COLO668 (cell line): ENCODE measurements around the gene CLNK.

Source experiments
- DNase-seq: peaks from one replicate; lab custom pipeline; 2025; ENCODE audit not compliant: unreplicated experiment; lab: John Stamatoyannopoulos, UW

CLNK gene

GRCh38 chr4:10684631-10685030 is at the start of gene CLNK:
TSS of gene CLNK (minus strand) at chr4:10684768. CDS start at chr4:10667869, 16,899 bp downstream.
- DNase-seq: no peak

GRCh38 chr4:10733481-10734062 is 49.0 kb upstream of the CLNK start:
- no peak for DNase-seq

DNA sequence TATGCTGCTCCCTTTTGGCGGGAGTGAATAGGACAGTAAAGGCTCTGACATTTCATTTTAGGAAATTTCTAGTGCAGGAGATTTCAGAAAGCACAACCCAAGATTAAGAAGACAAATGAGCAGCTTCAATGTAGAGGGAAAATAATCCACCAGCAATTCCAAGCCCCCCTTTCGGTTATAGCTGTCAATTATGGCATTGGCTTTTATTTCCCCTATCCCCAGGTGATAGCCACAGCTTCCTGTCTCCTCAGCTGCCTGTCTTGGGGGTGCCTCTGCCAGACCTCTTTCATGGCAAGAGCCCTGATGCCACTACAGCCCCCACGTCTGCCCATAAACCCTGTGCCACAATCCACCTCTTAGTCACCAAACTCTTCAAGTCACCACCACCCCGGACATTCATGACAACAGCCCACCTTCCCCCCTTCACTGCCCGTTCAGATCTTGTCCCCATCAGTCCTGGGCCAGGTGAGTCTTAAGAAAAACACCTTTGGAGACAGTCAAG is 48.4 kb upstream of the CLNK start:
- no peak for DNase-seq

DNA sequence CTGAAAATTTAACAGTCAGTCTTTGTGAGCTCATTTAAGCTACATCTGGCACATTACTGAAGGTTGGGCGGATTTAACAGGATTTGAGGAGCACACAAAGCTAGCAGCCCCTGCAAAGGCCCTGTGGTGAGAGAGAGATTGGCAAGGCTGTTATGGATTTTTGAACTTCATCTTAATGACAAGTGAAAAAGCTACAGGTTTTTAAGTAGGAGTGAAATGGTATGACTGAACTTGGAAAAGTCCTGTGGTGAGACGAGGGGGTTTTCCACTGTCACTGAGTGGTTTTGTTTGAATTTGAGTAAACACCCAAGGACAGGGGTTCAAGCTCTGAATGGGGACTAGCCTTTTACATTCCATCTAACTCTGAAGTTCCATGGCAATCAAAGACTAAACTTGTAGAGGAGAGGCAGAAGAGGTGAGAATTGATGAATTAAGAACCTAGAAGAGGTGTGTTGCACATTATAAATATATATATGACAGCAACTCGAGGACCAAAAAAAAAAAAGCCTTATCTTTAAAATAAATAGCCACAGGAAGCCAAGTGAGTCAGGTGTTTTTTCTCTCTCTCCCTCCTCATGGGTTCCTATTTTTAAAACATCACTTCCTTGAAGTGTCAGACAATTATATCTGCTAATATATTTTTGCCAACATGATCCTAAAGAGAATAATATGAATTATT is 47.8 kb upstream of the CLNK start:
- DNase-seq: no peak

GRCh38 chr4:10731690-10732089 is 47.1 kb upstream of the CLNK start:
- no peak for DNase-seq

GRCh38 chr4:10731162-10731561 is 46.6 kb upstream of the CLNK start:
- no peak for DNase-seq

GRCh38 chr4:10730590-10730989 is 46.0 kb upstream of the CLNK start:
- DNase-seq: no peak

DNA sequence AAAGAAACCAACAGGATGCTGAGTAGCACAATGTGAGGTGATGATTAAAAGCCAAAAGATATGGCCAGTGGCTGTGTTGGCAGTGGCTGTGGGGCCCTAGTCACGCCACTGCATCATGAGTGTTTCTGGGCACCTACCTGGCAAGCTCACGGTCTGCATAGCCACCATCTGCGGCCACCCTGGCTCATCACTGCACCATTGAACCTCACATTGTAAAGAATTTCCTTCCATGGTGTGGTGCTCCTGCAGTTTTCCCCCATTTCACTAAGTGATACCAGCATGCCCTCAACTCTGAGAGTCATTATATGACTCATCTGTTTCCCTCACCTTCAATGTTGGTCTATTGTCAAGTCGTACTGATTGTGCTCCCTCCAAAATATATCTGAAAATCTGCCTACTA is 45.5 kb upstream of the CLNK start:
- DNase-seq: no peak

GRCh38 chr4:10729366-10729765 is 44.8 kb upstream of the CLNK start:
- DNase-seq: no peak

- DNase-seq: no peak
These were observed 43.4 kb upstream of the CLNK start for GRCh38 chr4:10728016-10728415.

DNA sequence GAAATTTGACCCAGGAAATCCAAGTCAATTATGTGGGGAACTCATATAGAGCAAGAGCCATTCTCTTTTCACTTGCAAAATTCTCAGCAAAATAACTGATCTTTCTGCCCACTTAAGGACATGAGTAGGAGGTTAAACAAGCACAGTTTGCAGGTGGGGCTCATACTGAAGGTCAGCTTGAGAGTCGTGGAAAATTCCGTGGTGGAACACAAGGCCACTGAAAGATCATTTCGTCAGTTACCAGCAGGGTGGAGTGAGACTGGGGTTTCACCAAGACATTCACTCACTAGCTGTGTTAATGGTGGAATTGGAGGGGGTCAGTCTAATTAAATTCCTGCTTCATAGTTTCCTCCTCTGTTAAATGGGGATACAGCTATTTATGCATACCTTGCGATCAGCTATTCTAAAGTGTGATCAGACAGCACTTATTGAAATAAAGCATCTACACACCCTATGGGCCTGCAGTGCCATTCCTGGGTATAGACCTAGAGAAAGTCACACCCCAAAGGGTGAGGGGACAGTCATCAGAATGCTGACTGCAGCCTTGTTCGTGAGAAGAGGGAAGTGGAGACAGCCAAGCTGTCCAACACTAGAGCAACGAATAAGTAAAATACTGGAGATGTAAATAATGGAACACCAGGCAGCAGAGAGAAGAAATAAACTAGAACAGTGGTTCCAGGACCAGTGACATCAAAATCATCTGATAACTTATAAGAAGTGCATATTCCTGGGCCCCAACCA is 42.7 kb upstream of the CLNK start:
- DNase-seq: no peak

- no peak for DNase-seq
These were observed 38.4 kb upstream of the CLNK start for GRCh38 chr4:10722957-10723356.

GRCh38 chr4:10721616-10722015 is 37.0 kb upstream of the CLNK start:
- no peak for DNase-seq

DNA sequence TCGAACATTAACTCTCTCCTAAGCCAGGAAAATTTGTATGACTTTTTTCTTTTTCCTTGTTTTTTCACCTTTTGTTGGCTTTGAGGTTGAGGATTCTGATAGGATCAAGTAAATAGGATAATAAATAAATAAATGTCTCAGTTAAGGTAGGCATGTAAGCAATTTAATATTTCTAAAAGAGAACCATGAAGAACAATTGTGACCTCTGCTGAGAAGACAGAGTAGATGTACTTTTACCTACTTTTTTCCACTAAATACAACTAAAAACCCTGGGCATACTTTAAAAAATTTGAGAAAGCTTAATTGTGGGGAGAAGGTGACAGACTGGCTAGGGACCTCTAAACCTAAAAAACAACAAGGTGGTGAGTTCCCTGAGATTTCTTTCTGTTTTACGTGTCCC is 31.6 kb upstream of the CLNK start:
- no peak for DNase-seq

GRCh38 chr4:10715696-10716095 is 31.1 kb upstream of the CLNK start:
- no peak for DNase-seq

DNA sequence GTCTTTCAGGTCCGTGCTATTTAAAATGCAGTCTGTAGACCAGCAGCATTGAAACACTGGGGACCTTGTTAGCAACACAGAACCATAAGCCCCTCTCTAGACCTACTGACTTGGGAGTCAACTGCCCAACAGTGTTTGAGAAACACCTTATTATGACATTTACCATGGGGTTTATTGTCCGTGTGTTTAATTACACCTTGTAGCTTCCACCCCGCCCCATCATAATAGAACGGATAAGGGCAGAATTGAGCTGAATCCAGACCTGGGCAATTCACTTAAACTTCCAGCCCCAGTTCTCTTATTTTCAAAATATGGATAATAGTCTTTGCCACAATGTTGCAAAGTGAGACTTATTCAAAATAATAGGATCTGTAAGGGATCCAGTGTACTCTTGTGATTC is 30.6 kb upstream of the CLNK start:
- no peak for DNase-seq

DNA sequence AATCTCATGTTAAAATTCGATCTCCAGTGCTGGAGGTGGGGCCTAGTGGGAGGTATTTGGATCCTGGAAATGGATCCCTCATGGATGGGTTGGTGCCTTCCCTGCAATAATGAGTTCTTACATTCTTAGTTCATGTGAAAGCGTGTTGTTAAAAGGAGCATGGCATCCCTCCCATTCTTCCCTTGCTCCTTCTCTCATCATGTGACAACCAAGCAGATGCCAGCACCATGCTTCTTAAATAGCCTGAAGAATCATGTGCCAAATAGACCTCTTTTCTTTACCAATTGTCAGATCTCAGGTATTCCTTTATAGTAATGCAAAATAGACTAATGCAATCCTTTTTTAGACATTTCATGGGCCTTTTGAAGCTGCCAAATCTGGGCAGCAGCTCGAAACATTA is 29.0 kb upstream of the CLNK start:
- DNase-seq: no peak

- DNase-seq: no peak
These were observed 21.7 kb upstream of the CLNK start for GRCh38 chr4:10706236-10706635.

- no peak for DNase-seq
These were observed 19.9 kb upstream of the CLNK start for GRCh38 chr4:10704430-10704810.

GRCh38 chr4:10703766-10704429 is 19.3 kb upstream of the CLNK start:
- no peak for DNase-seq

DNA sequence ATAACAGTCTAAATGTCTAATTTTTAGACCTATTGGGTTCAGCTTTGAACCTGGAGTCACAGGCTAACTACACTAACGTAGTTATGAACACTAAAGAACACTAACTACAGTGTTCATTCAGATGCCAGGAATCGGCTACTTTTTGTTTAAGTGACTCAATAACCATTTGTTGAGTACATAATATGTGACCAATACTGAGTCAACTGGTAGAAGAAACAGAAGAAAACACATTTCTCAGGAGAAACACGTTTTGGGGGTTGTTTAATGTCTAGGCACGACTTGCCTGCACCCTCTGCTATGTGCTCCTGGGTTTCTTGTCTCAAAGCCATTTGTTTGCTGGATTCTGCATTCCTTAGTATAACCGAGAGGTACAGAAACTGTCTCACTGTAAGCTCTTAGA is 18.6 kb upstream of the CLNK start:
- no peak for DNase-seq
